GM18858 (cell line): ENCODE data around the gene TMEM135.

Experiments
- ATAC-seq: cut with Tn5 transposase; IDR thresholded peaks from one replicate; pipeline ENCODE4 v1.9.1; 2021; ENCODE audit not compliant: unreplicated experiment

The TMEM135 gene

GRCh38 chr11:87190071-87190470 is 152.3 kb downstream of the TMEM135 start:
- no peak for ATAC-seq

GRCh38 chr11:87193756-87194470 is 156.2 kb downstream of the TMEM135 start:
- no peak for ATAC-seq

- no peak for ATAC-seq
Measured at GRCh38 chr11:87194985-87195820, 157.5 kb downstream of the TMEM135 start.

GRCh38 chr11:87198266-87198881 is 160.6 kb downstream of the TMEM135 start:
- no peak for ATAC-seq

GRCh38 chr11:87201376-87201775 is 163.6 kb downstream of the TMEM135 start:
- ATAC-seq: no peak

- peak; percentile 40 for ATAC-seq
Measured at GRCh38 chr11:87203907-87204602, 166.3 kb downstream of the TMEM135 start.

- no peak for ATAC-seq
Measured at GRCh38 chr11:87212891-87213290, 175.2 kb downstream of the TMEM135 start.

- peak; percentile 94 for ATAC-seq
Measured at GRCh38 chr11:87213444-87213843, 175.7 kb downstream of the TMEM135 start.

GRCh38 chr11:87215236-87215635 is 177.5 kb downstream of the TMEM135 start:
- ATAC-seq: no peak

GRCh38 chr11:87219266-87219665 is 181.5 kb downstream of the TMEM135 start:
- ATAC-seq: no peak

GRCh38 chr11:87223816-87224215 is 186.1 kb downstream of the TMEM135 start:
- ATAC-seq: no peak

GRCh38 chr11:87224486-87224885 is 186.8 kb downstream of the TMEM135 start:
- no peak for ATAC-seq

- no peak for ATAC-seq
Measured at GRCh38 chr11:87228820-87229219, 191.1 kb downstream of the TMEM135 start.

GRCh38 chr11:87230995-87231394 is 193.3 kb downstream of the TMEM135 start:
- ATAC-seq: no peak

- ATAC-seq: no peak
Measured at GRCh38 chr11:87232320-87232719, 194.6 kb downstream of the TMEM135 start.

GRCh38 chr11:87235366-87235765 is 197.6 kb downstream of the TMEM135 start:
- ATAC-seq: no peak

GRCh38 chr11:87236368-87236767 is 198.6 kb downstream of the TMEM135 start:
- no peak for ATAC-seq

GRCh38 chr11:87239001-87239400 is 201.3 kb downstream of the TMEM135 start:
- ATAC-seq: no peak

- no peak for ATAC-seq
Measured at GRCh38 chr11:87239531-87239930, 201.8 kb downstream of the TMEM135 start.

GRCh38 chr11:87251560-87251959 is 213.8 kb downstream of the TMEM135 start:
- ATAC-seq: no peak

GRCh38 chr11:87252869-87253268 is 215.1 kb downstream of the TMEM135 start:
- ATAC-seq: no peak
